Measurements from ENCODE around the gene DUSP1.

- TF ChIP-seq CTCF (IDR thresholded peaks at IDR 0.05; ENCODE audit: poor library complexity) (no peak), EZH2phosphoT487 (IDR thresholded peaks at IDR 0.05; ENCODE audit: low read depth, severe bottlenecking, unreplicated experiment) (no peak), EZH2 (IDR thresholded peaks at IDR 0.05; ENCODE audit: borderline replicate concordance) (no peak)
Measured at GRCh38 chr5:172786736-172787462, 15.9 kb upstream of the DUSP1 start.

Data from hepatocyte (in vitro differentiated cells).